ENCODE results near the gene UPK1A. TPM values are rescaled to one million over a fixed set of nuclear protein-coding genes. Genes with fewer than 3 reads are reported as not detected.

UPK1A gene
- total RNA-seq, 4 donors from 2014 or later = 4.6 to 18.7 (median 9.8) TPM; not detected in 1

GRCh38 chr19:35633727-35634440 is 32.4 kb upstream of the UPK1A start:
- Histone ChIP-seq H3K27me3 (no peaks in the 10 kb centered on the region), H3K9me3 (no peaks in the 10 kb centered on the region), H3K27ac (no peak overlapping the region), H3K4me3 (no peak overlapping the region), H3K4me1 (peaks cover 9 to 19% (median 10%) of the 10 kb centered on the region in 3 donors), H3K36me3 (peaks cover 23 to 87% (median 68%) of the 10 kb centered on the region in 3 donors)
- TF ChIP-seq, protein P1, sequence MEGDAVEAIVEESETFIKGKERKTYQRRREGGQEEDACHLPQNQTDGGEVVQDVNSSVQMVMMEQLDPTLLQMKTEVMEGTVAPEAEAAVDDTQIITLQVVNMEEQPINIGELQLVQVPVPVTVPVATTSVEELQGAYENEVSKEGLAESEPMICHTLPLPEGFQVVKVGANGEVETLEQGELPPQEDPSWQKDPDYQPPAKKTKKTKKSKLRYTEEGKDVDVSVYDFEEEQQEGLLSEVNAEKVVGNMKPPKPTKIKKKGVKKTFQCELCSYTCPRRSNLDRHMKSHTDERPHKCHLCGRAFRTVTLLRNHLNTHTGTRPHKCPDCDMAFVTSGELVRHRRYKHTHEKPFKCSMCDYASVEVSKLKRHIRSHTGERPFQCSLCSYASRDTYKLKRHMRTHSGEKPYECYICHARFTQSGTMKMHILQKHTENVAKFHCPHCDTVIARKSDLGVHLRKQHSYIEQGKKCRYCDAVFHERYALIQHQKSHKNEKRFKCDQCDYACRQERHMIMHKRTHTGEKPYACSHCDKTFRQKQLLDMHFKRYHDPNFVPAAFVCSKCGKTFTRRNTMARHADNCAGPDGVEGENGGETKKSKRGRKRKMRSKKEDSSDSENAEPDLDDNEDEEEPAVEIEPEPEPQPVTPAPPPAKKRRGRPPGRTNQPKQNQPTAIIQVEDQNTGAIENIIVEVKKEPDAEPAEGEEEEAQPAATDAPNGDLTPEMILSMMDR (IDR thresholded peaks at IDR 0.05) = no peak
- TF ChIP-seq POLR2A (IDR thresholded peaks at IDR 0.05) = no peak
- intact Hi-C loops (cut with DNase I) = no loop called here
- WGBS, 2 donors = 88 to 95% methylated on average over 6 to 10 of the region's 29 CpGs
- DNase-seq = no peak

- Histone ChIP-seq H3K9me3 (no peaks in the 10 kb centered on the region), H3K36me3 (peaks cover 17 to 69% (median 54%) of the 10 kb centered on the region in 3 donors), H3K27me3 (no peaks in the 10 kb centered on the region), H3K4me1 (peaks cover 0 to 3% (median 1%) of the 10 kb centered on the region in 3 donors), H3K27ac (no peak overlapping the region), H3K4me3 (no peak overlapping the region)
- DNase-seq = no peak
- TF ChIP-seq POLR2A (IDR thresholded peaks at IDR 0.05) = no peak
- TF ChIP-seq, protein P1 (IDR thresholded peaks at IDR 0.05) = no peak
- intact Hi-C loops (cut with DNase I) = no loop called here
- 94 to 97% methylated on average over 2 to 3 of the region's 3 CpGs for WGBS, 2 donors
Observed at GRCh38 chr19:35636651-35637050, 29.7 kb upstream of the UPK1A start.

DNA sequence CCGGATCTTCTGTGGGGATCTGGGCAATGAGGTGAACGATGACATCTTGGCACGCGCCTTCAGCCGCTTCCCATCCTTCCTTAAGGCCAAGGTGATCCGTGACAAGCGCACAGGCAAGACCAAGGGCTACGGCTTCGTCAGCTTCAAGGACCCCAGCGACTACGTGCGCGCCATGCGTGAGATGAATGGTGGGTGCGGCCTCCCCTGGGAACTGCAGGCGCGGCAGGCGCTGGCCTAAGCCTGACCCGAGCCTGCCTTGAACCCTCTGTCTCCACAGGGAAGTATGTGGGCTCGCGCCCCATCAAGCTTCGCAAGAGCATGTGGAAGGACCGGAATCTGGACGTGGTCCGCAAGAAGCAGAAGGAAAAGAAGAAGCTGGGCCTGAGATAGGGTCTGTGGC is 29.2 kb upstream of the UPK1A start:
- Histone ChIP-seq H3K9me3 (no peaks in the 10 kb centered on the region), H3K4me1 (peaks cover 2 to 8% (median 4%) of the 10 kb centered on the region in 3 donors), H3K27me3 (no peaks in the 10 kb centered on the region), H3K27ac (no peak overlapping the region), H3K4me3 (no peak overlapping the region), H3K36me3 (peaks cover 16 to 64% (median 50%) of the 10 kb centered on the region in 3 donors)
- whole genome bisulfite sequencing, 2 donors = 91 to 92% methylated on average over 10 to 11 of the region's 25 CpGs
- intact Hi-C loops (cut with DNase I) = no loop called here
- DNase-seq = no peak
- TF ChIP-seq, protein P1 (IDR thresholded peaks at IDR 0.05) = no peak
- TF ChIP-seq POLR2A (IDR thresholded peaks at IDR 0.05) = no peak

- no peak overlapping the region for H3K4me3 ChIP-seq
Observed at GRCh38 chr19:35639321-35639639, 27.0 kb upstream of the UPK1A start.

GRCh38 chr19:35639863-35640262 is 26.5 kb upstream of the UPK1A start:
- H3K36me3 ChIP-seq = peaks cover 13 to 37% (median 27%) of the 10 kb centered on the region in 3 donors
- no peak for DNase-seq
- H3K4me3 ChIP-seq = no peak overlapping the region
- H3K9me3 ChIP-seq = no peaks in the 10 kb centered on the region
- intact Hi-C loops (cut with DNase I) = no loop called here
- no peaks in the 10 kb centered on the region for H3K27me3 ChIP-seq
- 78 to 86% methylated on average over 8 of the region's 8 CpGs for WGBS, 2 donors
- H3K27ac ChIP-seq = no peak overlapping the region
- peaks cover 10 to 33% (median 18%) of the 10 kb centered on the region in 3 donors for H3K4me1 ChIP-seq
- TF ChIP-seq POLR2A (IDR thresholded peaks at IDR 0.05) = no peak
- TF ChIP-seq, protein P1 (IDR thresholded peaks at IDR 0.05) = no peak

More at GRCh38 chr19:35639321-35639639, 27.0 kb upstream of the UPK1A start:
- Histone ChIP-seq H3K9me3 (no peaks in the 10 kb centered on the region), H3K36me3 (peaks cover 13 to 43% (median 33%) of the 10 kb centered on the region in 3 donors), H3K27ac (no peak overlapping the region), H3K4me1 (peaks cover 10 to 29% (median 15%) of the 10 kb centered on the region in 3 donors), H3K27me3 (no peaks in the 10 kb centered on the region)
- intact Hi-C loops (cut with DNase I) = no loop called here
- DNase-seq = no peak
- WGBS, 2 donors = 43 to 64% methylated on average over 4 of the region's 6 CpGs
- TF ChIP-seq, protein P1 (IDR thresholded peaks at IDR 0.05) = no peak

All from esophagus squamous epithelium (tissue), 5 donors.